Esophagus muscularis mucosa (tissue), 4 donors: ENCODE results near the gene STN1. TPM values are rescaled to one million over a fixed set of nuclear protein-coding genes. Genes with fewer than 3 reads are reported as not detected.

Source experiments
- DNase-seq: peaks from one replicate; pipeline ENCODE4 v3.0.0-alpha.2; 2017; ENCODE audit errors: extremely low spot score
- H3K27ac ChIP-seq, 4 donors: fragments of 200-600 bp; sonication (generic); replicated peaks in 1 of 4; 1 replicate in 3 of 4; 2 replicates in 1 of 4; pipeline ENCODE4 v1.5.1; 2016 to 2019; ENCODE audit warnings: mild to moderate bottlenecking in 1 of 4
- H3K27me3 ChIP-seq, 4 donors: fragments of 200-600 bp; sonication (generic); one replicate each; pipeline versions ENCODE4 v1.5.1 to v1.6.0; 2016 to 2019
- H3K36me3 ChIP-seq, 4 donors: fragments of 200-600 bp; sonication (generic); one replicate each; pipeline ENCODE4 v1.5.1; 2016 to 2019
- H3K4me1 ChIP-seq, 4 donors: fragments of 200-600 bp; sonication (generic); one replicate each; pipeline ENCODE4 v1.5.1; 2016 to 2019
- H3K4me3 ChIP-seq, 4 donors: fragments of 200-600 bp; sonication (generic); 1 replicate in 2 of 4; 2 replicates in 2 of 4; pipeline ENCODE4 v1.5.1; 2016 to 2019; ENCODE audit warnings: mild to moderate bottlenecking in 4 of 4, moderate library complexity in 1 of 4
- H3K9me3 ChIP-seq, 4 donors: fragments of 200-600 bp; sonication (generic); 1 replicate in 3 of 4; 2 replicates in 1 of 4; pipeline ENCODE4 v1.5.1; 2016 to 2019
- EP300 ChIP-seq: sonication (generic); formaldehyde crosslinking; IDR thresholded peaks from one replicate; pipeline ENCODE4 v1.6.1; 2017; ENCODE audit warnings: antibody characterized with exemption
- POLR2A ChIP-seq: fragments of 450-650 bp; IDR thresholded peaks from one replicate; pipeline ENCODE4 v1.6.1; 2017; ENCODE audit warnings: antibody characterized with exemption, moderate library complexity, mild to moderate bottlenecking, low read depth
- POLR2AphosphoS5 ChIP-seq, 2 donors: sonication (generic); formaldehyde crosslinking; IDR thresholded peaks; one replicate each; pipeline ENCODE4 v1.6.1; 2017; ENCODE audit warnings: antibody characterized with exemption in 2 of 2
- WGBS: methylation state at CpG from one replicate; pipeline ENCODE4 v1.1.5; 2018; 5-methylcytosine and 5-hydroxymethylcytosine counted together
- intact Hi-C: fragments of 100-400 bp; cut with DNase I; formaldehyde crosslinking; loops from one replicate; pipeline ENCODE4 v1.15.1; 2023
- total RNA-seq, 4 donors: library from RNA; depleted of rRNA; stranded (reverse); fragments of >200 nt; gene quantifications; one replicate each; pipeline versions ENCODE4 v1.1.0 to v1.2.1, GENCODE V29; 2016
- TF ChIP-seq, protein P1 (sequence below), 3 experiments: fragments of 200-600 bp in 2 of 3; fragments of 450-650 bp in 1 of 3; sonication (generic) in 2 of 3; IDR thresholded peaks; one replicate each; pipeline ENCODE4 v1.5.1; 2017 to 2019; ENCODE audit warnings: antibody characterized with exemption in 3 of 3, mild to moderate bottlenecking in 2 of 3, moderate library complexity in 1 of 3

STN1 gene
- total RNA-seq, 4 donors from 2014 or later = 18.7 to 27.7 (median 24.9) TPM

DNA sequence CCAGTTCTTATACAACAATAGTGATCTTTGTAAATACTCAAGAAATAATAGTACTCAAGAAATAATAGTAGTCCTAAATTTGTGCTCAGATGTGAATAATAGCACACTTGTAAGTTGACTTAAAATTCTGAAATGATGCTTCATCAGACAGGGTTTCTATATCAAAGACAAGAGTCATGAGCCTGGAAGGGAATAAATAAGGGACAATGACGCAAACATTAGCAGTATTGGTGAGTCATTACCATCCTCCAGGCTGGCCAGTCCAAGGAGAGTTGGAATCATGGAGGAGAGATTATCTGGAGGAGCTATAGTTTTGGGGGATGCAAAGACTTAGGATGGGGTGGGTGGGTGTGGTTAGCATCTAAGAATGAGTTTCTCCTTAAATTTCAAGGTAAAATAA, 56.5 kb downstream of the STN1 start:
- Histone ChIP-seq H3K27ac (no peak overlapping the region), H3K9me3 (peaks cover 0 to 15% (median 9%) of the 10 kb centered on the region in 4 donors), H3K36me3 (no peaks in the 10 kb centered on the region), H3K4me1 (peaks cover 0 to 7% (median 3%) of the 10 kb centered on the region in 4 donors), H3K4me3 (no peak overlapping the region), H3K27me3 (no peaks in the 10 kb centered on the region)
- intact Hi-C loops = no loop called here
- no peak for DNase-seq
- 94% methylated on average over 1 of the region's 1 CpG for WGBS
- TF ChIP-seq POLR2A = no peak
- no peak for TF ChIP-seq POLR2AphosphoS5 (IDR thresholded peaks at IDR 0.05)
- TF ChIP-seq, protein P1, sequence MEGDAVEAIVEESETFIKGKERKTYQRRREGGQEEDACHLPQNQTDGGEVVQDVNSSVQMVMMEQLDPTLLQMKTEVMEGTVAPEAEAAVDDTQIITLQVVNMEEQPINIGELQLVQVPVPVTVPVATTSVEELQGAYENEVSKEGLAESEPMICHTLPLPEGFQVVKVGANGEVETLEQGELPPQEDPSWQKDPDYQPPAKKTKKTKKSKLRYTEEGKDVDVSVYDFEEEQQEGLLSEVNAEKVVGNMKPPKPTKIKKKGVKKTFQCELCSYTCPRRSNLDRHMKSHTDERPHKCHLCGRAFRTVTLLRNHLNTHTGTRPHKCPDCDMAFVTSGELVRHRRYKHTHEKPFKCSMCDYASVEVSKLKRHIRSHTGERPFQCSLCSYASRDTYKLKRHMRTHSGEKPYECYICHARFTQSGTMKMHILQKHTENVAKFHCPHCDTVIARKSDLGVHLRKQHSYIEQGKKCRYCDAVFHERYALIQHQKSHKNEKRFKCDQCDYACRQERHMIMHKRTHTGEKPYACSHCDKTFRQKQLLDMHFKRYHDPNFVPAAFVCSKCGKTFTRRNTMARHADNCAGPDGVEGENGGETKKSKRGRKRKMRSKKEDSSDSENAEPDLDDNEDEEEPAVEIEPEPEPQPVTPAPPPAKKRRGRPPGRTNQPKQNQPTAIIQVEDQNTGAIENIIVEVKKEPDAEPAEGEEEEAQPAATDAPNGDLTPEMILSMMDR (IDR thresholded peaks at IDR 0.05) = no peak
- no peak for TF ChIP-seq EP300

DNA sequence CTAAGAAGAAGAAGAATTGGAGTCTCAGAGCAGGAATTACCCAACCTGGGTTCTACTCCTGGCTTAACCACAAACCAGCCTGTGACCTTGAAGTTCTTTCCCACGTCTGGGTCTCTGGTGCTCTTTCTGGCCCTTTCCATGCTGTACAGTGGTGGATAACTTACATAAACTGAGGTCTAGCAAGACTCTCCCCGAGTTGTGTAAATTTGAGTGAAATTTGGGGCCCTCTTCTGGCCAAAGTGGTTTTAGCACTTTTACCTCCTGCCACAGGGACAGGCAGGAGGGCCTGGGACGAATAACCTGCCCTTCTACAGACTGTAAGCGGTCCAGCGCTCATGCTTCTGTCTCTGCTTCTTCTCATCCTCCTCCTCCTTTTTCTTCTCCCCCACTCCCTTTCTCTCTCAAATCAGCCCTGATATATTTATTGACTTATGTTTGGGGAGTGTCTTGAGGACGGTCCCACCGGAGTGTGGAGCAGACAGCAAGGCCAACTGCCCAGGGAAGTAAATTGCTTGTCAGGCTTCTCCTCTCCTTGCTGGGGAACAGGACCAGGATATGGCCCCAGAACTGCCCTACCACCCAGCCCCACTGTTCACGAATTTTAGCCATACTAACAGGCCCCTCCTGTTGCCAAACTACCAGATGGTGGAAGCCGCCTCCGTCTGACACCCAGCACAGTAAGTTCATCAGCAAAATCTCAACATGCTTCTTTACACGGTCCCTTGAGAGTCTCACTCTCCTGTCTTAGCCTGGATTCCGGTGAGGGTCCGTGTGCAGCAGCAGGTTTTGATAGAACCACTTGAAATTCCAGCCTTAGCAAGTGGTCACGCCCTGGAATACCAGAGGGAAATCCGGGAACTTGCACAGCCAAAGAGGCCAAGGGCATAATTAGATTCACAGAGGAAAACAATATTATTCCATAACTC, 58.6 kb downstream of the STN1 start:
- no peak for DNase-seq
- Histone ChIP-seq H3K36me3 (no peaks in the 10 kb centered on the region), H3K27ac (no peak overlapping the region), H3K4me1 (peaks cover 3 to 28% (median 20%) of the 10 kb centered on the region in 4 donors), H3K27me3 (no peaks in the 10 kb centered on the region), H3K4me3 (no peak overlapping the region), H3K9me3 (peaks cover 0 to under 1% (median 0%) of the 10 kb centered on the region in 4 donors)
- intact Hi-C loops = loop anchor here (10.0 kb wide), 2 partner anchors 85 to 255 kb away; no protein-coding TSS in a partner anchor
- 67% methylated on average over 15 of the region's 15 CpGs for WGBS
- TF ChIP-seq POLR2A (no peak), POLR2AphosphoS5 (IDR thresholded peaks at IDR 0.05) (peak in 1 of 2 donors; percentile 15)
- TF ChIP-seq, protein P1 (IDR thresholded peaks at IDR 0.05) = peak; percentile 67 to 79 (median 78)

DNA sequence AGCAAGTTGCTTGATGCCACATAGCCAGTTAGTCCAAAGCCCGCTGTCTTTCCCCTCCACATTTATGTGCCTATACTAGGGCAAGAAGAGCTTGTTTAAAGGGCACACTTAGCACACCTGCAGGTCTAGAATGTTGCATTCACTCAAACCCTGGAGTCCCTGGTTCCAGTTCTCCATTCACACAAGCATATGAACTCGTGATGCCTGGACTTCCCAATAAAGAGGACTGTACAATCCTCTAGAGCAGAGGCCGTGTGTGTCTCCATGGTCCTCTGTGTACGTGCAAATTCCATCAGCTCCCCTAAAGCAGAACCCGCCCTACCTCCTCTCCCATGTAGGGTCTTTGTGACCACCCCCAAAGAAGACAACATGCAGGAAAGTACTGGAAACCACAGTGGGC, 59.6 kb downstream of the STN1 start:
- intact Hi-C loops = loop anchor here (10.0 kb wide), 2 partner anchors 84 to 254 kb away; no protein-coding TSS in a partner anchor
- no peak overlapping the region for H3K27ac ChIP-seq
- no peak overlapping the region for H3K4me3 ChIP-seq
- H3K9me3 ChIP-seq = no peaks in the 10 kb centered on the region
- no peak for DNase-seq
- H3K4me1 ChIP-seq = peaks cover 13 to 39% (median 30%) of the 10 kb centered on the region in 4 donors
- H3K27me3 ChIP-seq = no peaks in the 10 kb centered on the region
- 89% methylated on average over 5 of the region's 5 CpGs for WGBS
- no peak for TF ChIP-seq EP300
- TF ChIP-seq POLR2AphosphoS5 (IDR thresholded peaks at IDR 0.05) = no peak
- TF ChIP-seq, protein P1 (IDR thresholded peaks at IDR 0.05) = no peak
- no peak for TF ChIP-seq POLR2A
- no peaks in the 10 kb centered on the region for H3K36me3 ChIP-seq

DNA sequence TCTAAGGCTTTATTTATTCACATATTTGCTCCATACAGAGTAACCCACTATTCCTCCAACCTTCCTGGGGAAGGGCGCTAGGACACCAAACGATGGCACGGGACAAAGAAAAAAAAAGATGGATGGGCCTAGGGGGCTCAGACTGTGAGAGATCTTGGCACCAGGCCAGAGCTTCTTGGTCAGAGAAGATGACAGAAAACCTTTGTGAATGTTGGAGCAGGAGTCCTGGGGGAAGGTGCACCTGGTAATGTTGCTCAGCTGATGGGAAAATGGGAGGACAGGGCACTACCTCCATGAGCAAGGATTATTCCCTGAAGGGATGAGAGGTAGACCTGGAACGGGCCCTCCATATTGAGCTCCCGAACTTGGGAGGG, 61.2 kb downstream of the STN1 start:
- intact Hi-C loops = loop anchor here (1.0 to 10.0 kb wide), 3 partner anchors 82 to 252 kb away; no protein-coding TSS in a partner anchor
- no peak overlapping the region for H3K4me3 ChIP-seq
- peaks cover 29 to 55% (median 46%) of the 10 kb centered on the region in 4 donors for H3K4me1 ChIP-seq
- peak overlapping the region in 2 of 4 donors; percentile 78 to 82 for H3K27ac ChIP-seq
- no peaks in the 10 kb centered on the region for H3K36me3 ChIP-seq
- 91% methylated on average over 5 of the region's 5 CpGs for WGBS
- H3K27me3 ChIP-seq = no peaks in the 10 kb centered on the region
- TF ChIP-seq POLR2AphosphoS5 (IDR thresholded peaks at IDR 0.05) (no peak), EP300 (no peak), POLR2A (no peak)
- TF ChIP-seq, protein P1 (IDR thresholded peaks at IDR 0.05) = no peak
- no peaks in the 10 kb centered on the region for H3K9me3 ChIP-seq
- no peak for DNase-seq
